T1000 (cell line): Measurements from ENCODE around the gene RIC3.
"Not testable (repeated sequence)": the region's sequence is repeated elsewhere in the genome, so short reads cannot be mapped to it uniquely, and the experiment has no call there.

Source experiments
- DNase-seq: peaks from one replicate; lab custom pipeline; 2025; ENCODE audit warnings: mixed read lengths; lab: John Stamatoyannopoulos, UW

The RIC3 gene

DNA sequence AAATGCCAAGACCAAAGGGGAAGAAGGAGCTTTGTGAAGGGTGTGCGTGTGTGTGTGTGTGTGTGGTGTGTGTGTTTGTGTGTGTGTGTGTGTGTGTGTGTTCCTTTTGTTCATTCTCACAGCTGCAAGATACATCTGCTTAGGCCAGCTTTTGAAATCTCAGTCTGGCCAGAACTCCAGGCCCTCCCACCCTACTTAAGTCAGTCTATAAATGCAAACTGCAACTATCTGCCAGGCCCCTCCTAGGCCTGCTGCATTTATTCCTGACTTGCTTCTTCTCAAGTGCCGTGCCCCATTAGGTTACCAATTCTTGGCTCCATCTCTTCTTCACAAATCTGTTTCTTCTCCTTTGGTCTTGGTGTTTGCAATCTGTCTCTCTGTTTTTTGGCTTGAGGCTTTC is 21.6 kb upstream of the RIC3 start:
- DNase-seq, result no peak

DNA sequence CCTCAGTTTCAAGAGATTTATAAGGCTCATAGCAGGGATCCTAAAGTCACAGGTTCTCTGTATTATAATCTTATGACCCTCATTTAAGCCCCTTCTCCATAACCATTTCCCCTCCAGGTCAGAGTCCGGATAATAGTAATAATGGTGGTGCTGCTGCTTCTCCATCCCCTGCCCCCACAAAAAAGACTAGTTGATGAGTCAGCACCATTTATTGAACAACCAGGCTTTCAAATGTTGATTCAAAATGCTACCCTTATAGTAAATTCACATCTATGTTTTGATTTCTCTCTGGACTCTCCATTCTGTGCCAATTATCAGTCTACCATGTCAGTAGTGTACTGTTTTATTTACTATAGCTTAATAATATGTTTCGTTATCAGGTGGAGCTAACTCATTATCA is 17.6 kb upstream of the RIC3 start:
- DNase-seq, result no peak

DNA sequence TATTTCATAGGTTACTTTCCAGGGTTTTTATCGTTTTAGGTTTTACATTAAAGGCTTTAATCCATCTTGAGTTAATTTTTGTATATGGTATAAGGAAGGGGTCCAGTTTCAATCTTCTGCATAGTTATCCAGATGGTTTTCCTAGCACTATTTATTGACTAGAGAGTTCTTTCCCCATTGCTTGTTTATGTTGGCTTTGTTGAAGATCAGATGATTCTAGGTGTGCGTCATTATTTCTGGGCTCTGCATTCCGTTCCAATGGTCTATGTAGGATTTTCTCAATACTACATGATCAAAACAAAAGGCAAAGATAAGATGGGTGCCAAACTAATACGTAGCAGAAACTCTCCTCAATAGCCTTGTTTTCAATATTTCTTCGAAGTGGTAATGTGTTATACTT is 14.3 kb upstream of the RIC3 start:
- no peak for DNase-seq

DNA sequence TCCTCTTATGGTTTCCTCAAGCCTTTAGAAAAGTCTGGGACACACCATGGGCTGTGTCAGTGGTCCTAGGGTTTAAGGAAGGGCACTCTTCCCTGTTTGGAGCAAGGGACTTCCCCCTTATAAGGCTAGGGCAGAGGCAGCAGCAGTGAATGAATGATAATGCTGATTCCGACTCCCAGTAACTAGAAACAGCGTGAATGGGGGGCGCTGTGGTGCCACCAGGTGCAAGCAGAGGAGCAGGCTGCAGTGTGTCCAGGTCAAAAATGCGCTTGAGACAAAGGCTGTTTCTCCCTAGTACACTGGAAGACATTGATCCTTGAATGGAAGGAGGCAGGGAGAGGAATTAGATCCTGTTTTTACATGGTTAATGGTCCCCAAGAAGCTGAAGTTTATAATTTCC is 11.6 kb upstream of the RIC3 start:
- no peak for DNase-seq

DNA sequence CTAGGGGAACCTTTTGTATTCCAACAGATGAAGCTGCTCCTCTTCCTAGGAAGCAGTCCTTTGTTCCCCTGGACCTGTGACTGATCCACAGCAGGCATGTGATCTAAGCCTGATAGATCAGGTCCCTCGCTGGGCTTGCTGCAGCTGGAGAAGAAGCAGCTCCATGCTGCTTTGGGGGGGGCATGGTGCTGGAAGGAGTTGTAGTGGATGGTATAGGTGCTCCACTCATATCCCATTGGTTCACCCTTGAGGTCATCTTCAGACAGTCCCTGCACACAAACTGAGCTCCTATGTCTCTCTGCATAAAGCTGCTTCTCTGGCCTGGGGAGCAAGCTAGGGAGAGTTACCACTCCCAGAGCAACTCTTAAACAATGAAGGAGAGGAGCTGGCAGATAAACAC is 9.5 kb upstream of the RIC3 start:
- no peak for DNase-seq

DNA sequence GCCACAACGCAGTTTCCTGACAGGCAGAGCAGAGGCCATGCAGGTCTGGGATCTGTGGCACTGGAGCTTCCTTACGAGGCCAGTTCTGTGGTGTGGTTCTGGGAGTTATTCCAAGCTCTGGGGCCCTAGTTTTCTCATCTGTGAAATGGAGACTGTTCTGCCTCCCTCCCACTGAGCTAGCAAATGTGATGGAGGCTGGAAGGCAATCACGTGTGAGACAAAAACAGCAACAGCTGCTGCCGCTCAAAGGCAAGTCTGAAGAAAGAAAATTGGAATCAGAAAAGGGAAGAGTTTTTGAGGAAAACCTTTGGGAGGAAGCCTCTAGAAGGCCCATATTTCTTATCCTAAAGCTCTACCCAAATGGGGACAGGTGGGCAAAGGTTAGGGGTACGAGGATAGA is 8.3 kb upstream of the RIC3 start:
- no peak for DNase-seq

DNA sequence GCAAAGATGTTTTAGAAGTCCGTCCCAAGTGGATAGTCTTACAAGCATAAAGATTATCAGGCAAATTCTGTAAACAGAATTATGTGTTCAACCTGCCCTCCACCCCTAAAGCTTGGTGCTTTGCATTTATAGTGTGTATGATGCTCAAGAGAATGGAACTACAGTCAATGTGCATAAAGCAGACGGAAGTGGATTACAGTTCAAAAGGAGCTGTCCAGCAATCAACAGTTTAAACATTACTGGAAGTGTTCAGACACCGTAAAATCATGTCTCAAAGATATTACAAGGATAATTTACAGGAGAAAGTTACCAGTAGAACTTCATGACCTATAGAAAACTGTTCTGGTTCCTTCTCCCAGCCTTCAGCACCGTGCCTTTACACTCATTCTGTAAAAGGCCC is 1.0 kb downstream of the RIC3 start:
- DNase-seq, result no peak

DNA sequence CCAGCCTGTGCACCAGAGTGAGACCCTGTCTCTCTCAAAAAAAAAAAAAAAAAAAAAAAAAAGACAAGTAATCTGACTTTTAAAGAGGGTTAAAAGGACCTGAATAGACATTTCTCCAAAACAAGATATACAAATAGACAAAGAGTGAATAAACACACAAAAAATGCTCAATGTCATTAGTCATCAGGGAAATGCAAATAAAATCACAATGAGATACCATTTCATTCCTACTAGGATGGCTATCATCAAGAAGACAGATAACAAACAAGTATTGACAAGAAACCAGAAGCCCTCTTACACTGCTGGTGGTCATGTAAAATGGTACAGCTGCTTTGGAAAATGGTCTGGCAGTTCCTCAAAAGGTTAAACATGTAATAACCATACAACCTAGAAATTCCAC is 4.1 kb downstream of the RIC3 start:
- DNase-seq, result no peak

DNA sequence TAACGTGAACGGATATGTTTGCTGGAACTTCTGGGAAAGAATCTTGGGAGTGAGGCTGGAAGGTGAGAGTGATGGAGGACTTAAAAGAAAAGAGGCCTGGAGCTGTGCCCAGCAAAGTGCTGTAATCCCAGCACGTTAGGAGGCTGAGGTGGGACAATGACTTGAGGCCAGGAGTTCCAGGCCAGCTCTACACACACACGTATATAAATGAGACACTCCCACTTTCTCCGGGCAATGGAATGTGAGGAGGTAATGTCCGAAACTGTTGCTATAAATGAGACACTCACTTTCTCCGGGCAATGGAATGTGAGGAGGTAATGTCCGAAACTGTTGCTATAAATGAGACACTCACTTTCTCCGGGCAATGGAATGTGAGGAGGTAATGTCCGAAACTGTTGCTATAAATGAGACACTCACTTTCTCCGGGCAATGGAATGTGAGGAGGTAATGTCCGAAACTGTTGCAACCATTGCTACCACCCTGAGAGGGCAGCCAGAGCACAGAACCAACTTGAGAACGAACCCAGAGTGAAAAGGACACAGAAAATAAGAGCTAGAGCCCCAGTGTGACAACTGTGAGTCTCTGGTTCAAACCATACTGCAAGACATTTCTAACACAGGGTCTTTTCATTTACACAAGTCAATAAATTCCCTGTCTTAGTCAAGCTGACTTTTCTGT is 7.1 kb downstream of the RIC3 start:
- DNase-seq, result not testable (repeated sequence)

DNA sequence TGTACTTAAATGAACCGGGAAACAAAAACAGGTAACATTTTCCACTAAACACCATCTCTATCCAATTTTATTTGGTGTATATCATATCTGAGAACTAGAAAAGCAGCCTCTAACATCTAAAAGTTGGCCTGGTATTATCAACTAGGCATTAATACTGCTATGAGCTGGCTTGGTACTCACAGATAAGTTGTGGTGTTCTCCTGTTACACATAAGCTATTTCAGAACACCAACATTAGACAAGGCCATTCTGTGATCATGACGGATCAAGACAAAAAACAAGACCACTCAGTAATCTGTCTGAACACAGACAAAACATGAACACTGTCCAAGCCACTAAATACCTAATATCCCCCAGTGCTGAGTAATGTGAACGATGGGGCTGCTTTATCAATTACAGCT is 11.9 kb downstream of the RIC3 start:
- DNase-seq, result no peak

DNA sequence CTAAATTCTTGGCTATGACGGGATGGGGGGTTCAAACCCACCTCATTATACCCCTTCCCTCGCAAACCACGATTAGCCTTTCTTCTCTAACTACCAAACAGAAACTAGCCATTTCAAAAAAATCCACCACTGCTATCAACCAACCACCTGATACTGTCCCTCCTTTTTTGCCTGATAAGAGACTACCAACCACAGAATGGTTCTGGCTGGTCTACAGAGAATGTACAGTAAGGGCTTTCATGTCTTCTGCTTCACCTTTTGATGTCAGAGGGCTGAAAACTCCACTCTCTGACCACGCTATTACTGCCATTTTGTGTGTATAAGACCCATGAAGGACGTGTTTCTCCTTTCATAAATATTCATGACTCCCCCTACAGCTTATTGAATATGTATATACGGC is 19.1 kb downstream of the RIC3 start:
- DNase-seq, result no peak

DNA sequence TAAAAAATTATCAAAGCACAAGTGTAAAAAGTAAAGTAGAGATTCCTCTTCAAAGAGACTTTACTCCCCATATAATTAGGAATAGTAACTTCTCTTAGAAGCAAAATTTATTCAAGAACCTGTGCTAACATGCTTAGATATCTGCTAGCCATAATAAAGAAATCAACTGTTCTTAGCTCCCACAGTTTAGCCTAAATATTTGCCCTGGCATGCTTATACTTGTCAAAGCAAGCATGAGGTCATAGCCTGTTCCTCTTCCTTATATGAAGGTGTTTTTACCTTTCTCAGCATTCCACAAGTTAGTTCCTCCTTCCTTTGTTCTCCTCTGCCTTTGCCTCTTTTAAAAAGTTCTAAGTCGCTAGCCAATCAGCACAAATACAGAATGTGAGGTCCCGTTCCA is 30.3 kb downstream of the RIC3 start:
- DNase-seq, result no peak

DNA sequence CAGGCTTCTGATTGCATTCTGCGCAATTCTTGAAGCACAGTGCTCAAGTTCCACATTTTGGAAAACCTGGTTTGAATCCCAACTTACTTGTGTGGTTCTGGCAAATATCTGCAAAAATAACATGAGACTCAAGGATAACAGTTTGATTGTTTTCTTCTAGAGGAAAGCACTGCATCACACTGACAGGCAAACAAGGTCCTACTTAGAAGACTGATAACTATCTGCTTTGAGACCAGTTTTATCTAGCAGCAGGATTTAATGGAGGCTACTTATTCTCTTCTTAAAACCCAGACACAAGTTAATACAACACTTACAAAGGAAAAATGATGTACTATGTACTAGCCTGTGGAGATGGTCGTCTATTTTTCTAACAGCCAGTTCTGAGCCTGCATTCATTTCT is 41.4 kb downstream of the RIC3 start:
- DNase-seq, result no peak

DNA sequence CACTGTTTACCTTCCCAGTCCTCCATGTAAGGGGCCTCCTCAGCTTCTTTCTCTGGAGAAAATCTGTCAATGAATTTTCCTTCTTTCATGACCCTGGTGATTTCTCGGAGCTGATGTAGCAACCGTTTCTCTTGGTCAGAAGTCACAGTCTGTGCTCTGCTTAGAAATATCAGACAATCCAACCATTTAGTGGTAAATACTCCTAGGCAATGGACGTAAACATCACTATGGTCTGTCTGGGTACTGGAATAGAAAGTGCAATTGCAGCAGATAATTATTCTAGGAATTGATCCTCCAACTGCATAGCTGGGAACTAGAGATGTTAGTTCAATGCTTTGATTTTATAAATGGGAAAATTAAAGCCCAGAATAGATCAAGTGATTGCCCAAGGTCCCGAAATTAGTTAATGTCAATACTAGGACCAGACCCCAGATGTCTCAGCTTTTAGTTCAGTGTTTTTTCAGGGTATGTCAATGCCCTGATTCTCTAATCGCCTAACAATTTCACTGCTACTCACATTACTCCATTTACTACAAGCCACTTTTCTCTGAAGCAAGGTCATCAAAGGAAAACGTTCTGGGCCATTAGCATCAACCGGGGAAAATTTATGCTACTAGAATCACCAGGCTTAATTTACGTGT is 42.1 kb downstream of the RIC3 start:
- DNase-seq, result no peak

DNA sequence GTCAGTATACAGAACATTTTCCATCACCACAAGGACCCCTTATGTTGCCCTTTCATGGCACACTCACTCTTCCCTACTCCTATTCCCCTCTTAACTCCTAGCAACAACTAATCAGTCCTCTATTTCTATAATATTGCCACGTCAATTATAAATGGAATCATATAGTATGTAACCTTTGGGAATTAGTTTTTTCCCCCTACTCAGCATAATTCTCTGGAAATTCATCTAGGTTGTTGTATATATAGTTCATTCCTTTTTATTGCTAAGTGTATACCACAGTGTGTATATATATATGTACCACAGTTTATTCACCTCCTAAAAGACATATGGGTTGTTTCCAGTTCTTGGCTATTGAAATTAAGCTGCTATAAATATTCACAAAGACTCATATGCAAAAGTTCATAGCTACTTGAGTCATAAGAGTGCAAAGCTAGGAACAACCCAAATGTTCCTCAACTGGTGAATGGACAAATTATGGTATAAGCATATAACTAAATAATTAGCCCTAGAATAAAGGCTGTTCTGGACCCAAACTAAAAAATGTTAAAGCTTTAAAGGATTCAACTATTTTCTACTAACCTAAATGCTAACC is 46.6 kb downstream of the RIC3 start:
- no peak for DNase-seq

DNA sequence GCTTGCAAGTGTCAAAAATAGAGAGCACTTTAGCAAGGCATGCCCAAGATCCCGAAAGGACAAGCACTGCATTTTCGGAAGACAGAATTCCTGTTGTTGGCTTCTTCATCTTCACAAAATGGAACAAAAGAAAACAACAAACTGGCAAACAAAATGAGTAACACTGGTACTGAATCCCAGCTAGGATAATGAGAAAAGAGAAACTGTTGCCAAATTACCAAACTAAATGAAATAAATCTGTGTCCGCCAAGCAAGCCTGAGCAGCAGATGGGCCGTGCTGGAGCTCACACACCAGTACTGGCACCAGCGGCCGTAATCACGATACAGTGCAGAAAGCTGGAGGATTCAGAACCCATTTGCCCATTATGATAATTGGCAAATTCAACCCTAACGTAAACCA is 57.2 kb downstream of the RIC3 start:
- no peak for DNase-seq

DNA sequence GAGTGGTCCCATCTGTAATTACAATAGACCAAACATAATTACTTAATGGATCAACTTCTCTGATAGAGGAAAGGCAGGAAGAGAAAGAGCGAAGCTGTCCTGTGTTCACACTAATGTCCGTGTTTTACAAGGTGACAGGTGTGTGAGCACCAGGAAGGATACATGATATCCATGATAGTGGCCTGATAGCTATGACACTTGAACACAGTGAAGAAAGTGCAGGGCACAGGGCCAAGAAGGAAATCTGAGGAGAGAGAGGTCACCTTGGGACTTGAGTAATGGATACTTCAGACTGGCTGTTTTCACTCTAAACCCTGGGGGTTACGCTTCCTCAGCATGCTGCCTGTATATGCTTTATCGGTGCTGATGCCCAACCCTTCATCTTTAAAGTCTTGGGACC is 58.4 kb downstream of the RIC3 start:
- DNase-seq, result no peak

DNA sequence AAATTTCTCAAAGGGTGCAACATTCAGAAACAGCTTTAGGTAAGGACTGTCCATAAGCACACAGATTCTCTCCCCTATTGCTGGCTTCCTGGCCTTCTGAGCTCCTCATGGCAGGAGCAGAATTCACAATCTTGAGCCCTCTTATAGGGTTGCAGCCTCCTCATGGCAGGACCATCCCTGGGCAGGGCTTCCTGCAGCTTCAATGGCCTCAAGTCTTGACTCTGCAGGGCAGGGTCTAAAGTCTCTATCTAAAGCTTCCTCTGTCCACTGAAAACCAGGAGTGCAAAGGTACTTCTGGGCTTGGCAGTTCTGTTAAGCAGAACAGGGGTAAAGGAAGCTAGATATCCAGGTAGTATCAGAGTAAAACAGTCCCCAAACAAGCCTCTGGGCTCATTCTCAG is 59.1 kb downstream of the RIC3 start:
- DNase-seq, result no peak

DNA sequence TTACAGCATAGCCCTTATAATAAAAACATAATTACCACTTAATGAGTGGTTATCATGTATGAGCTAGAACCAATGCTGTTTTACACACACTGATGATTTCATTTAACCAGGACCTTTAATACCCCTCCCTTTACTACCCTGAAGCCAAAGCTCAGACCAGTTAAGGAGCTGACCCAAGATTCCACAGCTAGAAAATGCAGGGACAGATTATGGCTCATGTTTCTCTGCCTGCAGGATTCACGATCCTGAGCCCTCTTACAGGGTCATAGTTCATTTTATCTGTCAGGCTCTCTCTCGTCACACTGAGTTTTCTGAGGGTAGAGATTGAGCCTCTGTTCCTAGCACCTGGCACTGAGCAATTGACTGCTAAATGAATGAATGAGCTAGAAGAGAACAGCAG is 60.4 kb downstream of the RIC3 start:
- no peak for DNase-seq

DNA sequence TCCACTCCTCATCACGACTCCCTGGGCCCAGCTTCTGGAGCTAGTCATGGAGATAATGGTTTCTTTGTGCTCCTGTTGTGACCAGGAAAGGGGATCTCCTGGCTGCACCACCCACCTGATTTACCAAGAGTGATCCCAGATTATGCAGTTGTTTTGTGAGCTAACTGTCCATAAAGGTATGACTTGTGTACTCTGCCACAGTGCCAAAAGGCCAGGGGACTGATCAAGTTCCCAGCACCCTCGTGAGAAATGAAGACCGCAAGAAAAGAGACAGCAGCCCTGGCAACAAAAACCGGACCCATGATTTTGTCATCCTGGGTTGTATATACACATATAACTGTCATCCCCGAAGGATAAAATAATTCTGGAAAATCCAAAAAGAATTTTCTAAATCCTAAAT is 61.2 kb downstream of the RIC3 start:
- no peak for DNase-seq

DNA sequence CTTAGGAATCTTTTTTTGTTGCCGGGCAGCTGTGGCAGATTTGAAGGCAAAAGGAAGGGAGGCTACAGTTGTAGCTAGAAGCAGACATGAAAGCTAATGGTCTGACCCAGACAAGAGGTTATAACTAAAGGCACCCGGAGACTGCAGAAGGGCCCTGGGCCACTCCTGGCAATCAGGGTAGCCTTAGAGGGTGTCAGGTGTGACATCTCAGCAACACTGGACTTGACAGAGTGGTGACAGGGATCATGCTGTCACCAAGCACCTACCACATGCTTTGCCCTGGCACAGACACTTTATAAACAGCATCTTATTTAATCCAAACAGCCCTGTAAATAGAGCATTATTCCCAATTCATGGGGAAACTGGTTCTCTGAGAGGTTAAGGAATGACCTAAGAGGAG is 62.1 kb downstream of the RIC3 start:
- no peak for DNase-seq

DNA sequence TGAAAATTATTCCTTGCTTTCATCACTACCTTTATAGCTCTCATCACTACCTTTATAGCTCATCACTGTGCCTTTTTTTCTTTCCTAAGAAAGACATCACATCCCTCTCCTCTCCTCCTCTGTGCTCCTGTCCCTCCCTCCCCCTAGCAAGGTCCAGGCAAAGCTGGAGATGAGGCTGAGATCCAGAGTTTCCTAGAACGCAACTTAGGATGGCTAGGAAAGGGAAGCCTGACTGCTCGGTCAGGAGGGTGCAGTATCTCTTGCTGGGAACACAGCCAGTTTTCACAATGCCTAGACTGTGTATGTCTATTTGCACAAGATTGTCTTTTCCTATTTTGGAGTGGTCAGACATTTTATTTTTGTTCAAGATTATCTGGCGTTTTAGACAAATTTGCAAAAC is 63.2 kb downstream of the RIC3 start:
- DNase-seq, result no peak

DNA sequence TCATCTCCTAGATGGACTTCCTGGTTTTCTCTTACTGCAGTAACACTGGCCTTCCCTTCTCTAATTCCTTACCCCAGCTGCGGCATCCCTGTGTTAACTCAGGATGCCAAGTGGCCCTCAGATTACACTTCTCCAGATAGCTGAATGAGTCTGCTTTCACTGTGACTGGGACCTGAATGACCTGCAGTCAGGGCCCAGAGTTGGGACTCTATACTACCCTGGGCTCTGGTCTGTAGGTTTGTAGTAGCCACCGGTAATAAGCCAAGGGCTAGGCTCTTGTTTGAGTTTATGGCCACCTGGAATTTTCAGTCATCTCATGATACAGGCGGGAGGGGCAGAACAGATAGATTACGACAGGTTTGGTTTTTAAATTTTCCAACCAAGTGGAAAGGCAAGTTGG is 63.7 kb downstream of the RIC3 start:
- no peak for DNase-seq

DNA sequence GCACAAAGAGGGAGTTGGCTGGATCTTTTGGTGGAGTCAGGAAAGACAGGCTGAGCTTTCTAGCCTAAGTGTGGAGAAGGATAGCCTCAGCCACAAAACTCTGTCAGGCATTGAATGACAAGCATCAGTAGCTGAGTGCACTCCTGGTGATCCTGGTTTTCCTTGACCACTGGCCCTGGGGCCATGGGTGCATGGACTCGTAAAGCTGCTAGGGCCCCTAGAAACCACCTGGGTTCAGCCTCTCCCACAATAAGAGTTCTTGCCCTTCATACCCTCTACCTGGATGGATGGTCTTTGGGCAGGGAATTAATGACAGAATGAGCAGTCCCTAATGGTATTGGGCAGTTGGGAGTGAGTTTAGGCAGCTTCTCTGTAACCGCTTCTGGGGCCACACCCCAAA is 64.9 kb downstream of the RIC3 start:
- no peak for DNase-seq
